ENCODE measurements around the gene GNB1L. TPM values are rescaled to one million over a fixed set of nuclear protein-coding genes. Genes with fewer than 3 reads are reported as not detected.

Gene GNB1L
- total and polyA plus RNA-seq, 2 of the 13 experiments (the other 11 are each of a cell fraction or from before 2014, with no cell fraction given): 2.5 to 7.4 TPM

DNA sequence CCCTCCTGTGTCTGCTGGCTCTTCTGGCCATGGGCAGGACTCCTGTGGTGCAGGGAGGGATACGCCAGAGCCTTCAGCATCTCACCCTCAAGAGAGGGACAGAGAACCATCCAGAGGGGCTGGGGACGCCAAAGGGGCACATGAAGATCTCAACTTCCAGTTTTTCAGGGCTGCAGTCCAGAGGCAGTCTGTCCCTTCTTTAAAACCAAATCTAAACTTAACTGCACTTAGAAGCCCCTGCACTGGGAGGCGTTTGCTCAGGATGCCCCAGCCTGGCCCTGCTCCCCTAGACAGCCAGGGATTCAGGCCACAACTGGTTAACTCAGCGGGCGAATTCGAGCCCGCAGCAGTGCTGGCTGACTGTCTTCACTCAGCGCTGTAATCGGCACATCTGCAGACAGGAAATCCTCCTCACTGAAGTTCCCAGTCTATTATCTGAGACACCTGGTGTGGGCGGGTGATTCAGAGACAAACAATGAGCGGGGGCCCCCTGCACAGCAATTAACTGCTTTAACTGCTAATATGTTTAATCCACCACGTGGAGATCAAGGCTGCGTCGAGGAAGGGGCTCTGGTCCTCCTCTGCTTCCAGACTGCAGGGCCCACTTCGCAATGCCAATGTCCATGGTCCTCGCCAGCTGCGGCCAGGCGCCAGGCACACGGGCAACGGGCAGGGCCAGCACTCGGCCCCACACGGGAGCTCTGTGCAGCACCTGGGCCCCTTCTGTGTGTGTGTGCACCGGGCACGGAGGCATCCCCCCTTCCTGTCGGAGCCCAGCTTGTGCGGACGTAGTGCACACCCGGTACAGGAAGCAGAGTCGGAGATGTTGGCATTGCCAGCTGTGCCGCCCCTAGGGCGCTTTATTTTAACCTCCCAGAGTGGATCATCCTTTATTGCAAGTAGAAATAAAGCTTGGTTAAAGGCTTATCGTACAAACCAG, 36.9 kb upstream of the GNB1L start (continued):
- TF ChIP-seq, protein P1, sequence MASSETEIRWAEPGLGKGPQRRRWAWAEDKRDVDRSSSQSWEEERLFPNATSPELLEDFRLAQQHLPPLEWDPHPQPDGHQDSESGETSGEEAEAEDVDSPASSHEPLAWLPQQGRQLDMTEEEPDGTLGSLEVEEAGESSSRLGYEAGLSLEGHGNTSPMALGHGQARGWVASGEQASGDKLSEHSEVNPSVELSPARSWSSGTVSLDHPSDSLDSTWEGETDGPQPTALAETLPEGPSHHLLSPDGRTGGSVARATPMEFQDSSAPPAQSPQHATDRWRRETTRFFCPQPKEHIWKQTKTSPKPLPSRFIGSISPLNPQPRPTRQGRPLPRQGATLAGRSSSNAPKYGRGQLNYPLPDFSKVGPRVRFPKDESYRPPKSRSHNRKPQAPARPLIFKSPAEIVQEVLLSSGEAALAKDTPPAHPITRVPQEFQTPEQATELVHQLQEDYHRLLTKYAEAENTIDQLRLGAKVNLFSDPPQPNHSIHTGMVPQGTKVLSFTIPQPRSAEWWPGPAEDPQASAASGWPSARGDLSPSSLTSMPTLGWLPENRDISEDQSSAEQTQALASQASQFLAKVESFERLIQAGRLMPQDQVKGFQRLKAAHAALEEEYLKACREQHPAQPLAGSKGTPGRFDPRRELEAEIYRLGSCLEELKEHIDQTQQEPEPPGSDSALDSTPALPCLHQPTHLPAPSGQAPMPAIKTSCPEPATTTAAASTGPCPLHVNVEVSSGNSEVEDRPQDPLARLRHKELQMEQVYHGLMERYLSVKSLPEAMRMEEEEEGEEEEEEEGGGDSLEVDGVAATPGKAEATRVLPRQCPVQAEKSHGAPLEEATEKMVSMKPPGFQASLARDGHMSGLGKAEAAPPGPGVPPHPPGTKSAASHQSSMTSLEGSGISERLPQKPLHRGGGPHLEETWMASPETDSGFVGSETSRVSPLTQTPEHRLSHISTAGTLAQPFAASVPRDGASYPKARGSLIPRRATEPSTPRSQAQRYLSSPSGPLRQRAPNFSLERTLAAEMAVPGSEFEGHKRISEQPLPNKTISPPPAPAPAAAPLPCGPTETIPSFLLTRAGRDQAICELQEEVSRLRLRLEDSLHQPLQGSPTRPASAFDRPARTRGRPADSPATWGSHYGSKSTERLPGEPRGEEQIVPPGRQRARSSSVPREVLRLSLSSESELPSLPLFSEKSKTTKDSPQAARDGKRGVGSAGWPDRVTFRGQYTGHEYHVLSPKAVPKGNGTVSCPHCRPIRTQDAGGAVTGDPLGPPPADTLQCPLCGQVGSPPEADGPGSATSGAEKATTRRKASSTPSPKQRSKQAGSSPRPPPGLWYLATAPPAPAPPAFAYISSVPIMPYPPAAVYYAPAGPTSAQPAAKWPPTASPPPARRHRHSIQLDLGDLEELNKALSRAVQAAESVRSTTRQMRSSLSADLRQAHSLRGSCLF (CRISPR knock-in tag; IDR thresholded peaks at IDR 0.05; ENCODE audit: borderline replicate concordance): no peak
- TF ChIP-seq NFRKB (IDR thresholded peaks at IDR 0.05) (no peak), MXI1 (IDR thresholded peaks at IDR 0.05; ENCODE audit: borderline replicate concordance, low read depth, low read length) (0 out of 3 replicates have a peak, but pooled peaks have one; percentile 8), ZNF274 (CRISPR knock-in tag; IDR thresholded peaks at IDR 0.05) (no peak), ZFX (CRISPR knock-in tag; IDR thresholded peaks at IDR 0.05; ENCODE audit: low read depth) (0 out of 2 replicates have a peak, but pooled peaks have one; percentile 18)
- TF ChIP-seq, protein P2, sequence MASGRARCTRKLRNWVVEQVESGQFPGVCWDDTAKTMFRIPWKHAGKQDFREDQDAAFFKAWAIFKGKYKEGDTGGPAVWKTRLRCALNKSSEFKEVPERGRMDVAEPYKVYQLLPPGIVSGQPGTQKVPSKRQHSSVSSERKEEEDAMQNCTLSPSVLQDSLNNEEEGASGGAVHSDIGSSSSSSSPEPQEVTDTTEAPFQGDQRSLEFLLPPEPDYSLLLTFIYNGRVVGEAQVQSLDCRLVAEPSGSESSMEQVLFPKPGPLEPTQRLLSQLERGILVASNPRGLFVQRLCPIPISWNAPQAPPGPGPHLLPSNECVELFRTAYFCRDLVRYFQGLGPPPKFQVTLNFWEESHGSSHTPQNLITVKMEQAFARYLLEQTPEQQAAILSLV (CRISPR knock-in tag; IDR thresholded peaks at IDR 0.05; ENCODE audit: borderline replicate concordance): 0 out of 2 replicates have a peak, but pooled peaks have one; percentile 59
- TF ChIP-seq, protein P3, sequence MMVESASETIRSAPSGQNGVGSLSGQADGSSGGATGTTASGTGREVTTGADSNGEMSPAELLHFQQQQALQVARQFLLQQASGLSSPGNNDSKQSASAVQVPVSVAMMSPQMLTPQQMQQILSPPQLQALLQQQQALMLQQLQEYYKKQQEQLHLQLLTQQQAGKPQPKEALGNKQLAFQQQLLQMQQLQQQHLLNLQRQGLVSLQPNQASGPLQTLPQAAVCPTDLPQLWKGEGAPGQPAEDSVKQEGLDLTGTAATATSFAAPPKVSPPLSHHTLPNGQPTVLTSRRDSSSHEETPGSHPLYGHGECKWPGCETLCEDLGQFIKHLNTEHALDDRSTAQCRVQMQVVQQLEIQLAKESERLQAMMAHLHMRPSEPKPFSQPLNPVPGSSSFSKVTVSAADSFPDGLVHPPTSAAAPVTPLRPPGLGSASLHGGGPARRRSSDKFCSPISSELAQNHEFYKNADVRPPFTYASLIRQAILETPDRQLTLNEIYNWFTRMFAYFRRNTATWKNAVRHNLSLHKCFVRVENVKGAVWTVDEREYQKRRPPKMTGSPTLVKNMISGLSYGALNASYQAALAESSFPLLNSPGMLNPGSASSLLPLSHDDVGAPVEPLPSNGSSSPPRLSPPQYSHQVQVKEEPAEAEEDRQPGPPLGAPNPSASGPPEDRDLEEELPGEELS (CRISPR knock-in tag; IDR thresholded peaks at IDR 0.05): 0 out of 2 replicates have a peak, but pooled peaks have one; percentile 19
- TF ChIP-seq, protein P4, sequence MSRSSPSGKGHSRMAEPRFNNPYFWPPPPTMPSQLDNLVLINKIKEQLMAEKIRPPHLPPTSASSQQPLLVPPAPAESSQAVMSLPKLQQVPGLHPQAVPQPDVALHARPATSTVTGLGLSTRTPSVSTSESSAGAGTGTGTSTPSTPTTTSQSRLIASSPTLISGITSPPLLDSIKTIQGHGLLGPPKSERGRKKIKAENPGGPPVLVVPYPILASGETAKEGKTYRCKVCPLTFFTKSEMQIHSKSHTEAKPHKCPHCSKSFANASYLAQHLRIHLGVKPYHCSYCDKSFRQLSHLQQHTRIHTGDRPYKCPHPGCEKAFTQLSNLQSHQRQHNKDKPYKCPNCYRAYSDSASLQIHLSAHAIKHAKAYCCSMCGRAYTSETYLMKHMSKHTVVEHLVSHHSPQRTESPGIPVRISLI (CRISPR knock-in tag; IDR thresholded peaks at IDR 0.05; ENCODE audit: borderline replicate concordance): no peak
- TF ChIP-seq, protein P5, sequence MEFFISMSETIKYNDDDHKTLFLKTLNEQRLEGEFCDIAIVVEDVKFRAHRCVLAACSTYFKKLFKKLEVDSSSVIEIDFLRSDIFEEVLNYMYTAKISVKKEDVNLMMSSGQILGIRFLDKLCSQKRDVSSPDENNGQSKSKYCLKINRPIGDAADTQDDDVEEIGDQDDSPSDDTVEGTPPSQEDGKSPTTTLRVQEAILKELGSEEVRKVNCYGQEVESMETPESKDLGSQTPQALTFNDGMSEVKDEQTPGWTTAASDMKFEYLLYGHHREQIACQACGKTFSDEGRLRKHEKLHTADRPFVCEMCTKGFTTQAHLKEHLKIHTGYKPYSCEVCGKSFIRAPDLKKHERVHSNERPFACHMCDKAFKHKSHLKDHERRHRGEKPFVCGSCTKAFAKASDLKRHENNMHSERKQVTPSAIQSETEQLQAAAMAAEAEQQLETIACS (CRISPR knock-in tag; IDR thresholded peaks at IDR 0.05): 0 out of 2 replicates have a peak, but pooled peaks have one; percentile 13
- TF ChIP-seq, protein P6, sequence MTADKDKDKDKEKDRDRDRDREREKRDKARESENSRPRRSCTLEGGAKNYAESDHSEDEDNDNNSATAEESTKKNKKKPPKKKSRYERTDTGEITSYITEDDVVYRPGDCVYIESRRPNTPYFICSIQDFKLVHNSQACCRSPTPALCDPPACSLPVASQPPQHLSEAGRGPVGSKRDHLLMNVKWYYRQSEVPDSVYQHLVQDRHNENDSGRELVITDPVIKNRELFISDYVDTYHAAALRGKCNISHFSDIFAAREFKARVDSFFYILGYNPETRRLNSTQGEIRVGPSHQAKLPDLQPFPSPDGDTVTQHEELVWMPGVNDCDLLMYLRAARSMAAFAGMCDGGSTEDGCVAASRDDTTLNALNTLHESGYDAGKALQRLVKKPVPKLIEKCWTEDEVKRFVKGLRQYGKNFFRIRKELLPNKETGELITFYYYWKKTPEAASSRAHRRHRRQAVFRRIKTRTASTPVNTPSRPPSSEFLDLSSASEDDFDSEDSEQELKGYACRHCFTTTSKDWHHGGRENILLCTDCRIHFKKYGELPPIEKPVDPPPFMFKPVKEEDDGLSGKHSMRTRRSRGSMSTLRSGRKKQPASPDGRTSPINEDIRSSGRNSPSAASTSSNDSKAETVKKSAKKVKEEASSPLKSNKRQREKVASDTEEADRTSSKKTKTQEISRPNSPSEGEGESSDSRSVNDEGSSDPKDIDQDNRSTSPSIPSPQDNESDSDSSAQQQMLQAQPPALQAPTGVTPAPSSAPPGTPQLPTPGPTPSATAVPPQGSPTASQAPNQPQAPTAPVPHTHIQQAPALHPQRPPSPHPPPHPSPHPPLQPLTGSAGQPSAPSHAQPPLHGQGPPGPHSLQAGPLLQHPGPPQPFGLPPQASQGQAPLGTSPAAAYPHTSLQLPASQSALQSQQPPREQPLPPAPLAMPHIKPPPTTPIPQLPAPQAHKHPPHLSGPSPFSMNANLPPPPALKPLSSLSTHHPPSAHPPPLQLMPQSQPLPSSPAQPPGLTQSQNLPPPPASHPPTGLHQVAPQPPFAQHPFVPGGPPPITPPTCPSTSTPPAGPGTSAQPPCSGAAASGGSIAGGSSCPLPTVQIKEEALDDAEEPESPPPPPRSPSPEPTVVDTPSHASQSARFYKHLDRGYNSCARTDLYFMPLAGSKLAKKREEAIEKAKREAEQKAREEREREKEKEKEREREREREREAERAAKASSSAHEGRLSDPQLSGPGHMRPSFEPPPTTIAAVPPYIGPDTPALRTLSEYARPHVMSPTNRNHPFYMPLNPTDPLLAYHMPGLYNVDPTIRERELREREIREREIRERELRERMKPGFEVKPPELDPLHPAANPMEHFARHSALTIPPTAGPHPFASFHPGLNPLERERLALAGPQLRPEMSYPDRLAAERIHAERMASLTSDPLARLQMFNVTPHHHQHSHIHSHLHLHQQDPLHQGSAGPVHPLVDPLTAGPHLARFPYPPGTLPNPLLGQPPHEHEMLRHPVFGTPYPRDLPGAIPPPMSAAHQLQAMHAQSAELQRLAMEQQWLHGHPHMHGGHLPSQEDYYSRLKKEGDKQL (CRISPR knock-in tag; IDR thresholded peaks at IDR 0.05; ENCODE audit: low read depth): 0 out of 2 replicates have a peak, but pooled peaks have one; percentile 26

All from HepG2 (cell line).